Testis (tissue), 2 donors: ENCODE results near the gene WFS1.

Experiments
- POLR2A ChIP-seq: fragments of 450-650 bp; IDR thresholded peaks from one replicate; pipeline ENCODE4 v1.6.1; 2017; ENCODE audit warnings: antibody characterized with exemption, mild to moderate bottlenecking, moderate library complexity
- TF ChIP-seq, protein P1 (sequence below), 3 experiments: fragments of 450-650 bp in 2 of 3; fragments of 200-600 bp in 1 of 3; sonication (generic) in 1 of 3; IDR thresholded peaks; one replicate each; pipeline ENCODE4 v1.5.1; 2016 to 2019; ENCODE audit warnings: antibody characterized with exemption in 3 of 3, mild to moderate bottlenecking in 2 of 3, moderate library complexity in 1 of 3

- TF ChIP-seq POLR2A = no peak
- TF ChIP-seq, protein P1, sequence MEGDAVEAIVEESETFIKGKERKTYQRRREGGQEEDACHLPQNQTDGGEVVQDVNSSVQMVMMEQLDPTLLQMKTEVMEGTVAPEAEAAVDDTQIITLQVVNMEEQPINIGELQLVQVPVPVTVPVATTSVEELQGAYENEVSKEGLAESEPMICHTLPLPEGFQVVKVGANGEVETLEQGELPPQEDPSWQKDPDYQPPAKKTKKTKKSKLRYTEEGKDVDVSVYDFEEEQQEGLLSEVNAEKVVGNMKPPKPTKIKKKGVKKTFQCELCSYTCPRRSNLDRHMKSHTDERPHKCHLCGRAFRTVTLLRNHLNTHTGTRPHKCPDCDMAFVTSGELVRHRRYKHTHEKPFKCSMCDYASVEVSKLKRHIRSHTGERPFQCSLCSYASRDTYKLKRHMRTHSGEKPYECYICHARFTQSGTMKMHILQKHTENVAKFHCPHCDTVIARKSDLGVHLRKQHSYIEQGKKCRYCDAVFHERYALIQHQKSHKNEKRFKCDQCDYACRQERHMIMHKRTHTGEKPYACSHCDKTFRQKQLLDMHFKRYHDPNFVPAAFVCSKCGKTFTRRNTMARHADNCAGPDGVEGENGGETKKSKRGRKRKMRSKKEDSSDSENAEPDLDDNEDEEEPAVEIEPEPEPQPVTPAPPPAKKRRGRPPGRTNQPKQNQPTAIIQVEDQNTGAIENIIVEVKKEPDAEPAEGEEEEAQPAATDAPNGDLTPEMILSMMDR (IDR thresholded peaks at IDR 0.05) = no peak
These were observed 56.2 kb downstream of the WFS1 start for GRCh38 chr4:6325788-6326290.
